Islet of Langerhans (tissue), 1 donor: Measurements from ENCODE around the gene CELF5.

ENCODE experiments used
- FAIRE-seq: peaks from one replicate; lab custom pipeline; 2011; peaks lifted over from hg19 to GRCh38; lab: Jason Lieb, UNC

CELF5 gene

GRCh38 chr19:3245050-3245449 lies 20.6 kb downstream of the CELF5 start:
- FAIRE-seq, result no peak

GRCh38 chr19:3248728-3249326 lies 24.4 kb downstream of the CELF5 start:
- FAIRE-seq, result no peak

- FAIRE-seq, result no peak
These were observed 24.9 kb downstream of the CELF5 start for GRCh38 chr19:3249408-3249807.

GRCh38 chr19:3250675-3251074 lies 26.2 kb downstream of the CELF5 start:
- FAIRE-seq, result no peak

- no peak for FAIRE-seq
These were observed 26.8 kb downstream of the CELF5 start for GRCh38 chr19:3251229-3251628.

GRCh38 chr19:3252650-3253049 lies 28.2 kb downstream of the CELF5 start:
- FAIRE-seq, result no peak

- no peak for FAIRE-seq
These were observed 28.8 kb downstream of the CELF5 start for GRCh38 chr19:3253270-3253669.

GRCh38 chr19:3254520-3254919 lies 30.1 kb downstream of the CELF5 start:
- no peak for FAIRE-seq

- no peak for FAIRE-seq
These were observed 32.6 kb downstream of the CELF5 start for GRCh38 chr19:3257071-3257470.

GRCh38 chr19:3262362-3262761 lies 37.9 kb downstream of the CELF5 start:
- no peak for FAIRE-seq

- no peak for FAIRE-seq
These were observed 39.4 kb downstream of the CELF5 start for GRCh38 chr19:3263866-3264265.

- no peak for FAIRE-seq
These were observed 41.0 kb downstream of the CELF5 start for GRCh38 chr19:3265432-3265831.

- FAIRE-seq, result no peak
These were observed 41.7 kb downstream of the CELF5 start for GRCh38 chr19:3266092-3266693.

- FAIRE-seq, result no peak
These were observed 42.5 kb downstream of the CELF5 start for GRCh38 chr19:3266792-3267514.

- no peak for FAIRE-seq
These were observed 43.9 kb downstream of the CELF5 start for GRCh38 chr19:3268326-3268725.

GRCh38 chr19:3268763-3269162 lies 44.3 kb downstream of the CELF5 start:
- FAIRE-seq, result no peak

- FAIRE-seq, result no peak
These were observed 45.6 kb downstream of the CELF5 start for GRCh38 chr19:3269916-3270671.

- FAIRE-seq, result no peak
These were observed 46.4 kb downstream of the CELF5 start for GRCh38 chr19:3270902-3271301.

GRCh38 chr19:3272401-3272931 lies 48.0 kb downstream of the CELF5 start:
- no peak for FAIRE-seq

GRCh38 chr19:3272952-3273351 lies 48.5 kb downstream of the CELF5 start:
- FAIRE-seq, result no peak

GRCh38 chr19:3274245-3274941 lies 49.9 kb downstream of the CELF5 start:
- no peak for FAIRE-seq

- no peak for FAIRE-seq
These were observed 50.6 kb downstream of the CELF5 start for GRCh38 chr19:3274942-3275582.
